Measurements from ENCODE around the gene CHST11. TPM values are rescaled to one million over a fixed set of nuclear protein-coding genes. Genes with fewer than 3 reads are reported as not detected.

Gene CHST11
- total RNA-seq, result 3.9 and 6.3 TPM in 2 replicates

DNA sequence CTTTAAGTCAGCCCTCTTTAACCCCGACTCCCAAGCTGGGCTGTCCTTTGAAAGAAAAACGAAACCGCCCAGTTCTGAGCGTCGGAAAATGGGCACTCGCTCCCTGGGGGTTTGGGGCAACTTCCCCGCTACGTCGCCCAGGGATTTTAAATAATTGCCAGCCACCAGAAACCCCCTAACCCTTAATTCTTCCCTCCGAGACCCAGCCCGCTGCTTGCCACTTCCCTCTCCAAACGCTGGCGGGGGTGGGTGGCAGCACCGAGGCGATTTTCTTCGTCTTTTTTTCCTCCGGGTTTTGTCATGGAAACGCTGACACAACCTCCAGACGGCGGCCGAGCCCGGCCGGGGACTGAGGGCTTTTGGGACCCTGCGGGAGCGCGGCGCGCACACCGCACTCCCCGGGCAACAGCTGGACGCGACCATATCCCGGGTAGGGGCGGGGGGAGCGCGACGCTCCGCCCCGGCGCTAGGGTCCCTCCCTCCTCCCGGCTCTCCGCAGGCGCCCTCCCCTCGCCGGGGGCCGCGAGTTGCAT, at the start of gene CHST11:
CHST11 (plus strand) TSS at position 532 of the 533 bp plus-strand sequence.
- peak; percentile 66 for DNase-seq (ENCODE audit: low read depth, low spot score)

DNA sequence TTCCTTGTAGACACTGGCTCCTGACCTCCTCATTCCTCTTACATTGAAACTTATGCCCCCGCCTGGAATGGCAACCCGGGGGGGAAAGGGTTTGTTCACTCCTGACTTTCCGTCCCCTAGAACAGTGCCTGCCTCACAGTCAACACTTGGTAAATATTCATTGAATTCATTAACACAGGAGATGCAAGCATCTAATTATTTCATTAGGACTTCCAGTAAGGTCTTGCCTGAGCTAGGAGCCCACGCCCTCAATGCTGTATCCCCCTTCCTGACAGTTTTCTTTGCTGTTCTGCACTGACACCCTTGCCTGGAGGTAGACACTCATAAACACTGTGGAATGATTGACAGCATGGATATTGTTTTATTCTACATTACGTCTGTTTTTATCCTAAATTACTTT, 49.3 kb upstream of the CHST11 start:
- no peak for DNase-seq (ENCODE audit: low read depth, low spot score)

DNA sequence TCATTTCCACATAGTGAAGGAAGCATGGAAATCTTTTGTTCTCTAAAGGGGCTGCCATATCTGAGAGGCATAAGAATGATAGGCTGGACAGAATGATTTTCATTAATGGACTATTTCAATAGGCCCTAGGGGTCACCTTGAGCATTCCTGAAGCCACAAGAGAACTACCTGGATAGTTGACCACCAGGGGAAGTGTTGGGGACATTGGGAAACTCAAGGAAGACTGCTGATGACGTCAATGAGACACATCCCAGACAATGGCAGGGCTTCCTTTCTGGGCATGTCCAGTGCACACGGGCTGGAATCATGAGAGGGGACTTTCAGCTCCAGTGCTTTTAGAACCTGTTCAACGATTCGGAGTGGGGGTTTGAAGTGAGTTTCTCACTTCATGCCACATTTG, 48.8 kb upstream of the CHST11 start:
- no peak for DNase-seq (ENCODE audit: low read depth, low spot score)

DNA sequence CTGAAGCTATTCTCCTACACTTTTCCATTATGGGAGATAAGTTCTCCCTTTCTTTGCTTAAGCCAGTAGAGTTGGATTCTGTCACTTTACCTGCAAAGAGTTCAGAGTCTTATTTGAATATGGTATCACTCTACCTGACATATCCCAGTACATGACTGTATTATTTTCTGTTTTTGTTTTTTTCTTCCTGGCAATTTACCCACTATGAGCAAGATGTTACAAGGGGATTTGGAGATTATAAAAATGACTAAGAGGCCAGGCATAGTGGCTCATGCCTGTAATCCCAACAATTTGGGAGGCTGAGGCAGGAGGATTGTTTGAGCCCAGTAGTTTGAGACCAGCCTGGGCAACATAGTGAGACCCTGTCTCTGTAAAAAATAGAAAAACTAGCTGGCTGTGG, 46.4 kb upstream of the CHST11 start:
- no peak for DNase-seq (ENCODE audit: low read depth, low spot score)

DNA sequence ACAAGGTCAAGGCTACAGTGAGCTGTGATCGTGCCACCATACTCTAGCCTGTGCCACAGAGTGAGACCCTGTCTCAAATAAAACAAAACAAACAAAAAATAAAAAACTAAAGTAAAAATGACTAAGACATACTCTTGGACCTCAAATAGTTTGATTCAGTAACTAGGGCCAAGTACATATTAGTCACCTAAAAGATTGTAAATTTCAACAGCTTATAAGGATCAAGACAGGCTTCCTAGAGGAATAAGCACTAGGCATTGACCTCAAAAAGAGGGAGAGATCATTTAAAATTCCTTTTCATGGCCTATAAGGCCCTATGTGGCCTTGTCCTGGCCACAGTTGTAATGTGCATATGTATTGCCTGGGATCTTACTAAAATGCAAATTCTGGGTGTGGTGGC, 46.0 kb upstream of the CHST11 start:
- DNase-seq (ENCODE audit: low read depth, low spot score), result no peak

DNA sequence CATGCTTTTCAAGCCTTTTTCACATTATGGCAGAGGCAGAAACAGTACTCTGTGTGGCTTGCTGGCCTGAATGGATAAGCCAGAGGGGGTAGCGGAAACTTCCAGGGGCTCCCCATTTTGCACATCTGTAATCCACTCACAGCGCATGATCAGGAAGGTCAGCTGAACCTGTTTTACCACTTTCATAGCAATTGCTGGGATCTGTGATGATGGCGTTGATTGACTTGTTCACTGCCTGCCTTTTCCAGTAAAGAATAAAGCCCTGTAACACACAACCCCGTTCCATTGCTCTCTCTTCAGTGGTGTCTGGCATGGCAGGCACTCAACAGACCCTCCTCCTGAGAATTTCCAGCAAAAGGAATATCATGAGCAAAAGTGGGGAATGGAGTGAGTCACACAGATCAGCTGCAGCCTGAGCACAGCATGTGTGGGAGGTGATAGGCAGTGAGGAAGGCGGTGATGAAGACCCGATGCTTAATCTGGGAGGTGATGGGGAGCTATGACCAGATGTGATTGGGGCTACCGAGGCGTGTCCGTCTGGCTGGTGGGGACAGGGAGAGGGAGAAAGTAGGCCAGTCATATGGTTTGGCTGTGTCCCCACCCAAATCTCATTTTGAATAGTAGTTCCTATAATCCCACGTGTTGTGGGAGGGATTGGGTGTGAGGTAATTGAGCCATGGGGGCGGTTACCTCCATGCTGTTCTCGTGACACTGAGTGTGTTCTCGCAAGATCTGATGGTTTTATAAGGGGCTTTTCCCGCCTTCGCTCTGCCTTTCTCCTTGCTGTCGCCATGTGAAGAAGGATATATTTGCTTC, 44.7 kb upstream of the CHST11 start:
- no peak for DNase-seq (ENCODE audit: low read depth, low spot score)

DNA sequence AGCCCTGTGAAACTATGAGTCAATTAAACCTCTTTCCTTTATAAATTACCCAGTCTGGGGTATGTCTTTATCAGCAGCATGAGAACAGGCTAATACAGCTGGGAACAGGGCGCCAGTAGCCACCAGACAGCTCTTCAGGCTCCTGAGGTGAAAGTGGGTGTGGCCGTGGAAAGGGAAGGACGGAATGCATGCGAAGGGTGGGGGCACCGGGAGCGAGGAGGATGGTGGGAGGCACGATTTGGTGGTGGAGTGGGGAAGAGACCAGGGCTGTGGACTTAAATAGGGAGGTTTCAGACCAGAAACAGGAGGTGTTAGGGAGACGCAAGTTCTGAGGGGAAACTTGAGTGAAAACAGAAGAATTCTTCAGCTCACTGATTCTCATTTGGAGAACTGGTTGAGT, 44.1 kb upstream of the CHST11 start:
- DNase-seq (ENCODE audit: low read depth, low spot score), result no peak

DNA sequence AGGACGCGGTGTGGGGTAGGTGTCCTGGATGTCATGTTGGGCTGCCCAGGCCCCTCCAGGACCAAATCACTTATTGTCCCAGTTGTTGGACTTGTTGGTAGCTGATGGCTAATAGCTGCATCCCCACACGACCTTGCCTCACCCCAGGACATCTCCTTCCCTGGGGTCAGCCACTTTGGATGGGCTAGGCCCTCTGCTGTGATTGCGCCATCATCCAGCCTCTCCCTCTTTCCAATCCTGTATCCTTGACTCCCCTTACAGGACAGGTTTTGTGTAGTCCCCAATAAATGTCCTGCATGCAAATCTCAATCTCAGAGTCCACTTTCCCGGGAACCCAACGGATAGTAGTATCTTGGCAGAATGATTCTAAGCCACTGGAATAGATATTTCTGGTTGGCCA, 43.4 kb upstream of the CHST11 start:
- no peak for DNase-seq (ENCODE audit: low read depth, low spot score)

DNA sequence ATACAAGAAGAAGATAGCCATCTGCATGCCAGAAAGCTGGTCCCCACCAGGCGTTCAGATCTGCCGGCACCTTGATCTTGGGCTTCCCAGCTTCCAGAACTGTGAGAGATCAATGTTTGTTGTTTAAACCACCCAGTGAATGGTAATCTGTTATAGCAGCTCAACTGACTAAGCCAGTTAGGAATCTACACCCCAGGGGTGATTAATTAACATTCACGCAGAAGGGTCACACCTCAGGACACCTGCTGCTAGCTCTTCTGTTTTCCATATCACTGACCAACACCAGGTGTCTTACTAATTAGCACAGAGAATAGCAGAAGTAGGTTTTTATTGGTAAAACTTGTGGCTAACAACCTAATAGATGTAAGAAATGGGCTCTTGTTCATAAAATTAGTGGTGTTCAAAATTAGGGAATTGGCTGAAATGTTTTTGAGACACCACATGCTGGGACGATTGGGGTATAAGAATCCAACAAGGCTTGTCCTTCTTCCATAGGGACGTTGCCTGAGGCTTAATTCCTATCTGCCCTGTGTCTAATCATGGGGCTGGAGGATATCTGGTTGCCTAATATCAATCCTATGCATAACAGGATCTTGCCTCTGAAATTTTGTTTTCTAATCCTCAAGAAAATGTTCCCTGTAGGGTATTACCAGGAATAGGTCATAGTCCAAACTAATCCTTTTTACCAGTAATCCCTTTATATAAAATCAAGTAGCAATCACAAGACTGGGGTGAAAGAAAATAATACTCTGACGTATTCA, 42.0 kb upstream of the CHST11 start:
- no peak for DNase-seq (ENCODE audit: low read depth, low spot score)

DNA sequence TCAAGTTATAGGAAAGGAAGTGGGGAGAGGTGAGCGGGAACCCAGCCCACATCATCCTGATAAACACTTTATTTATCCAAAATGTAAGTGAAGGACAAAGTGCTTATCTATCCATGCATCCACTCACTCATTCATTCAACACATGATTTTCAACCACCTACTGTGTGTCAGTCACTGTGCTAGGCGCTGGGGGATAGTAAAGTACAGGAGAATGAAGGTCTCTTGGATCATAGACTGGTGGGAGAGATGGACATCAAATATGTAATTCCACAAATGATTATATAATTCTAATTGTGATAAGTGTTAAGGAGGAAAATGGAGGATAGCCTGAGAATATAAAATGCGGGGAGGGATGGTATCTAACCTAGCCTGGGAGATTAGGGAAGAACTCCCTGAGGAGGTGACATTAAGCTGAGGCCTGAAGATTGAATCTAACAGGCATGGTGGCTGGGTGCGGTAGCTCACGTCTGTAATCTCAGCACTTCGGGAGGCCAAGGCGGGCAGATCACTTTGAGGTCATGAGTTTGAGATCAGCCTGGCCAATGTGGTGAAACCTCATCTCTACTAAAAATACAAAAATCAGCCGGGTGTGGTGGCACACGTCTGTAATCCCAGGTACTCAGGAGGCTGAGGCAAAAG, 41.3 kb upstream of the CHST11 start:
- DNase-seq (ENCODE audit: low read depth, low spot score), result no peak

DNA sequence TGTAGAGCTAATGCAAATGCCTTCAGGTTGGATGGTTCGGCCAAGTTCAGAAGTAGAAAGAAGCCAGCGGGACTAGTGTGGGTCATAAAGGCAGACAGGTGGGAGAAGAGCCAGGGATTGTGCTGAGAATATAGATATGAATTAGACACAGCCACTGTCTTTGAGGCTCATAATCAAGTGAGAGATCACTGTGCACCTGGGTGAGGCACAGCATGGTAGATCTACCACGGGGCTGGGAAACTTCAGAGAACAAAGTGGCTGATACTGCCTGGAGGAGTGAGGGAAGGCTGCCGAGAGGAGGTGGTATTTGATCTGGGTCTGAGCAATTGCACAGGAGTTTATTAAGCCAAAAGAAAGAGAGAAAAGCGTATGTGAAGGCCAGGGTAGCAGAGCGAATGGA, 40.6 kb upstream of the CHST11 start:
- no peak for DNase-seq (ENCODE audit: low read depth, low spot score)

DNA sequence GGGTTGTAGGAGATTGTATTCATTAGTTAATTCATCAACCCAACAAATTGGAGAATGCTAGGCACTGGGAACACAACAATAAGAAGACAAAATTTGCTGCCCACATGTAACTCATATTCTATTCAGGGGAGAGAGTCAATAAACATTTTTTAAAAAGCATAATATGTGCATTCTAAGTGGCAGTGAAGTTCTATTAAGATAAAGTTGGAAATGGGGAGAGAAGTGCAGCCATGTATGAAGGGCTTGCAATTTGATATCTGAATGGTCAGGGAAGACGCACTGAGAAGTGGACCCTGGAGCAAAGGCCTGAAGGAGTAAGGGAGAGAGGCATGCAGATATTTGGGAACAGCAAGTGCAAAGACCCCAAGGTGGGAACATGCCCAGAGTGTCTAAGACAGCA, 40.2 kb upstream of the CHST11 start:
- no peak for DNase-seq (ENCODE audit: low read depth, low spot score)

DNA sequence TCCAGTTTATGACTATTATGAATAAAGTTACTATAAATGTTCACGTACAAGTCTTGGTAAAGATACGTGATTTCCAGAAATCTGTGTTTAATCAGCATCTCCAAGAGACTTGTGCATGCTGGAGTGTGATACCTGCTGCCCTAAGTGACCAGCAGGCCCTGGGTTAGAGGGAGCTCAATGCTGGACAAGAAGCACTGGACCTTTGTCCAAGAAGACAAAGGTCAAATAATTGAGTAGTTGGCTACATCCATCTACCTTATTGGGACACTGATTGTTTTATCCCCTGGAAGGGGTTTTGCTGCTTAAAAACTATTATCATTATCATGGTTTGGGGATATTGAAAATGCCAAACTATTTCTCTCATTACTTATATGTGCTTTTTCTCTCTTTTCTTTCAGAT, 37.0 kb upstream of the CHST11 start:
- DNase-seq (ENCODE audit: low read depth, low spot score), result no peak

DNA sequence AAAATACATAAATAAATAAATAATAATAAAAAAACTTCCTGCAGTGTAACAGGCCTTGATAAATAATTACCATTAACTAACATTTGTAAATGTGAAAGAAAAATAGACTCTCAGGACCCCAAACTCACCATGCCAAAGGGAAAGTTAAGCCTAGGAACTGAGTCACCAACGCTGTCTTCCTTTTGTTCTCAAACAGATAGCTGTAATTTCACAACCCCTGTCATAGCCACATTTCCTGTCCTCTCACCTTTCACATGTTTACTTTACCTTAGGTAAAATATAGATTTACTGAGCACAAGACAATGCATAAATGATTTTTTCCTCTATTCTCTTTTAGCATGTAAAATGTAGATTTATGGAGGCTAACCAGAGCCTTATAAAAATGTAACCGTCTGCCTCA, 35.9 kb upstream of the CHST11 start:
- no peak for DNase-seq (ENCODE audit: low read depth, low spot score)

DNA sequence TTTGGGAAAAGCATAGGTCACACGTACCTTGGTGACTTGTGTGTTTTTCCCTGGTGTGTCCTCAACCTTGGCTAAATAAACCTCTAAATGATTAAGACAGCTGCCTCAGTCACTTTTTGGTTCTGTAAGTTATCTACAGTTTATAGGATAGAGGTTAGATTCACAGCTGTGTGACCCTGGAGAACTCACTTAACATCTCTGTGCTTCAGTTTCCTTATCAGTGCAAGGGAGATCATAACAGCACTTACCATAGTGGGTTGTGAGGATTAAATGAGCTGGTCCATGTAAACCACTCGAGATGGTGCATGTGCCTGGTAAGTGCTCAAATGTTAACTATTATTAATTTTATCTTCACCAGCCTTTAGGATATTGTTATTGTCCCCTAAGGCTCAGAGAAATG, 35.4 kb upstream of the CHST11 start:
- no peak for DNase-seq (ENCODE audit: low read depth, low spot score)

DNA sequence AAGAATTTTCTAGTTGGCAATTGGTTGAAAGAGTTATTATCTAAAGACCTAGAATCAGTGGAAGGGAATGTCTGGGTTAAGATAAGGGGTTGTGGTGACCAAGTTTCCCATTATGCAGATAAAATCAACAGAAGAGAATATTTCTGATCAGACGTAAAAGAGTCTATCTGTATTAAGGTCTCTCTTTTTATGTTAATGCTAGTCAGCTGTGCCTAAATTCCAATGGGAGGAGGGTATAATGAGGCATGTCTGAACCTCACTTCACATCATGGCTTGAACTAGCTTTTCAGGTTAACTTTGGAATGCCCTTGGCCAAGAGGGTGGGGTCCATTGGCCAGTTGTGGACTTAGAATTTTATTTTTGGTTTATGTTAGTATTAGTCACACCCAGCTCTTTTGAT, 34.3 kb upstream of the CHST11 start:
- no peak for DNase-seq (ENCODE audit: low read depth, low spot score)

DNA sequence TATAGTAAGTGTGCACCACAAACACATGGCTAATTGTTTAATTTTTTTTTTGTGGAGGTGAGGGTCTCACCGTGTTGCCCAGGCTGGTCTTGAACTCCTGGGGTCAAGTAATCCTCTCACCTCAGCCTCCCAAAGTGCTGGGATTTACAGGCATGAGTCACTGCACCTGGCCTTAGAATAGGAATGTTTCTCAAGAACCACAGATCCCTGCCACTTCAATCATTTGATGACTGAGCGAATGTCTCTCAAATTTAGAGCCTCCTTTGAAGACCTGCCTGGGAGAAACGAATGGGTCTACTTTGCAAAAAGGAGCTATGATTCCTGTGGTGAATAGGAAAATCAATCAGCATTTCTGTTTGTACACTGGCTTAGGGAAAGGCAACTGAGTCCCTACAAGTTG, 33.5 kb upstream of the CHST11 start:
- DNase-seq (ENCODE audit: low read depth, low spot score), result no peak

DNA sequence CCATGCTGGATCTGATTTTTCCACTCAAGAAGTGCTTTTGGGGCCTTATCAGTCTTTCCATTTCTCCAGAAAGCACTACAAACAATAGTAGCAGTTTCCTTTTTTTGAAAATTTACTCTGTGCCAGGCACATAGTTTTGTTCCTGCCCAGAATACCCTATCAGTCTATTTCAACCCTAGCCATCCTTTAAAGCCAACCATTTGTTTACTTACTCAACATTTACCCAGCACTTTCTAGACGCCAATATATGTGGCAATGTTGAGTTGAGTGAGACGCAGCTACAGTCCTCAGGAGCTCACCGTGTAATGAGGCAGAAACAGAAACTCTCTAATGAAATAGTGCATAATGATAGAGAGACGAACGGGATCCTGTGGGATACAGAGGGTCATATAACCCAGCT, 32.9 kb upstream of the CHST11 start:
- DNase-seq (ENCODE audit: low read depth, low spot score), result no peak

DNA sequence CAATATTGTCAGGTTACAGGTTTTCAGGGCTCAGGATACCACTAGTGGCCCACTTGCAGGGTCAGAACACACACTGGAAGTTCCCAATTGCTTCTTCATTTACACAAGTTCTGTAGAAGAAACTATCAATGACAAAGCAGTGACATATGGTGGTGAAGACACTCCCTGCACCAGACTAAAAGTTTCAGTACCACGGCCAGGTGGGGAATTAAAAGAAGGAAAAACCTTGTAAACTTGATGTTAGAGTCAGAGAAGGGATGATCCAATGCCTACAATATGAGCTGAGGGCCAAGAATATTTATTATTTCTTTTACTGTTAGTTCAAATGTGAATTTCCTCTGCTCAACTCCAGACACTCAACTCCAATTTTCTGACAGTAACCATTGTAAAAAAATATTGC, 31.8 kb upstream of the CHST11 start:
- no peak for DNase-seq (ENCODE audit: low read depth, low spot score)

DNA sequence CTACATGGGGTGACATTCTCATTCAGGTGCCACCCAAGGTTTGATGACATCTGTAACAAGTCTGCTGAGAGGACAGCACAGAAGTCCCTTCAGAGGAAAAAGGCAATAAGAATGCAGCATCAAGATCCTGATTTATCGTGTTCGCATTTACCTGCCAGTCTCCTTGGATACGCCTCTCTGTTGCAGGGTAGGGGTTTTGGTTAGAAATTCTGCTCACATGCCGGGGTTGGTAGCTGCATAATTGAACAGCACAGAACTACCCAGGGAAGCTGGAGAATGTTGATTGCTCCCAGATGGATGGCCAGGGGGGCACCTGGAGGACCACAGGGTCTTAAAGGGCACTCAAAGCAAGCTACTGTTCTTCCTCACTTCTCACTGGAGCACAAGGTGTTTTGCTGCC, 31.1 kb upstream of the CHST11 start:
- no peak for DNase-seq (ENCODE audit: low read depth, low spot score)

DNA sequence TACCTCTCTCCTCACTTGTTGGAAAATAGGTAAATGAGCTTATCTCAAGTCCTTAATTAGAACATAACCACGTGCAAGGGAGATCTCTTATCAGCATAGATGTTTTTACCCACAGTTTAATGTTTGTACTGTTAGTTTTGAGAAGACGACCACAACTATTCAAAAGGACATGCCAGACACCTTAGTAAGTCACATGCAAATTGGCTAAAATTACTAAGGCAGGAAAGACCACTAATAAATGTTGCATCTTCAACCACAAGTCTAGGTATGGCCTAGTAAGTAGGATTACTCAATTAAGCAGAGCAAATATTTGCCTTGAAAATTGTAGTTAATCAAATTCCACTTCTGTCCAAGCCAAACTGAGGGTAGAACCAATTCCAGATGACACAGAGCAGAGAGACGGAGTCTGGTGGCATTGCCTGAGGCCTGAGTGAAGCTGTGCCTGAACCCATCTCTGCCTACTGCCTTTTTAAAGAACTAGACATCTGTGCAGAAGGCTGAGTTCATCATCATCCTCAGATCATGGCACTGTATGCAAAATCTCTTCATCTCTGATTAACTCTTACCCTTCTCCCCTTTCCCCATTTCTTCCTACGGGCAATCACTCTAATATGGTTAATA, 29.7 kb upstream of the CHST11 start:
- no peak for DNase-seq (ENCODE audit: low read depth, low spot score)

DNA sequence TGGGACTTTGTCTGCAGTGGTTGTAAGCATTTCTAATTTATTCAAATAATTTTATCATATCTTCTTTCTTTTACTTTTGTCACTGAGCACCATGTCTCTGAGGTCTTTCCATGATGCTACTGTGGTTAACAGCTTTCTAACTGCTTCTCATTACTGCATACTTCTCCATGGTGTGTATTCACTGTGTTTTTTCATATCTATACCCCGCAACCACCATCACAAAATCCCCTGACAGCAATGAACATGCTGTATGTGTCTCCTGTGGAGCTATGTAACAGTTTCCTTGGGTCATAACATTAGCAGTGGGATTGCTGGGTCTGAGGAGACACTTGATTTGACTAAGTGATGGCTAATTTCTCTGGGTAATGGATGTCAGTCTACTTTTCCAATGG, 29.2 kb upstream of the CHST11 start:
- no peak for DNase-seq (ENCODE audit: low read depth, low spot score)

Measured in pulmonary artery endothelial cell (primary cell).